Hematopoietic multipotent progenitor cell treated with erythropoietin and hydrocortisone succinate and interleukin-3 and kit ligand, for 8 days (in vitro differentiated cells): ENCODE measurements around the gene TLR7.

Experiments used
- DNase-seq: peaks from one replicate; pipeline ENCODE4 v3.0.0-alpha.2; 2015

Gene TLR7

DNA sequence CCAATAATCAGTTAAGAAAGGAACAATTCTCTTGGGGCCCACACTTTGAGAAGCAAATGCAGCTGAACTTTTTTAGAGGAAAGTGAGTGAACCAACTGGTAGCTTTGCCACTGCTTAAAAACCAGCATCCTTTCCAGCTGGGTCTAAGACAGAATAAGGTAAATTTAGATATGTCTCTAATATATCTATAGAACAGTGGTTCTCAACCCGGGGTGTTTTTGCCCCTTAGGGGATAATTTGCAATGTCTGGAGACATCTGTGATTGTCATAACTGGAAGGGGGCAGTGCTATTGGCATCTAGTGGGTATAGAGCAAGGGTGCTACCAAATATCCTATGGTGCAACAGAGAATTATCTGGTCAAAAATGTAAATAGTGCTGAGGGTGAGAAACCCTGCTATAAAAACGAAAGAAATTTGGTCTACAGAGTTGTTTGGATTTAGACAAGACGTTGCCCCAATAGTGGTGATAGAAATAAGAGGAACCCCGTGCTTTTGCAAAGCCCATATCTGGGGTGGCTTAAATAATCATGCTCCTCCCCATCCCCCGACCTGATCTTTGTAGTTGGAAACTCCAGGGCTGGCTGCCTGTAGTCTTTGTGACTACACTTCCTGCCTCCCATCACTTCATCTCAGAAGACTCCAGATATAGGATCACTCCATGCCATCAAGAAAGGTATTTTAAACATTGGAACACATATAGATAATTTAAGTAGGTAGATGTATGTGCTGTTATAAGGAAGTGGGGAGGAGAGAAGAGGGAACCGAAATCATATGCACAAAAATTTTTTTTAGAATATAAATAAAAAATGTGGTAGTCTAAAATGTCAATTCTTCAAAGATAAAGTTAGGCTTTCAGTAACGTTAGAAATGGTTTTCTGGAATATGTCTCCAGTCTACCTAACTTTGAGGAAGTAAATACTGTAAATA is at the start of gene TLR7:
Gene TLR7 (plus strand): TSS at position 622 of the 927 bp plus-strand sequence. CDS start 507 bp downstream, outside the sequence.
- no peak for DNase-seq

DNA sequence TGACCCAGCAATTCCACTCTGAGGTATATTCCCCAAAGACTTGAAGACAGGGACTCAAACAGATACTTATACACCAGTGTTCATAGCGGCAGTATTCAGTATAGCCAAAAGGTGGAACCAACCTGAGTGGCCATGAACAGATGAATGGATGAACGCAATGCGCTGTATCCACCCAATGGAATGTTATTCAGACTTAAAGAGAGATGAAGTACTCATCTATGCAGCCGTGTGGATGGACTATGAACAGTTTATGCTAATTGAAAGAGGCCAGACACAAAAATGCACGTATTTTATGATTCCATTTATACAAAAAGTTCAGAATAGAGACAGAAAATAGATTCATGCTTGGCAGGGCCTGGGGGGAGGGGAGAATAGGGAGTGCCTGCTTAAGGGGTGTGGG is 49.3 kb upstream of the TLR7 start:
- no peak for DNase-seq

DNA sequence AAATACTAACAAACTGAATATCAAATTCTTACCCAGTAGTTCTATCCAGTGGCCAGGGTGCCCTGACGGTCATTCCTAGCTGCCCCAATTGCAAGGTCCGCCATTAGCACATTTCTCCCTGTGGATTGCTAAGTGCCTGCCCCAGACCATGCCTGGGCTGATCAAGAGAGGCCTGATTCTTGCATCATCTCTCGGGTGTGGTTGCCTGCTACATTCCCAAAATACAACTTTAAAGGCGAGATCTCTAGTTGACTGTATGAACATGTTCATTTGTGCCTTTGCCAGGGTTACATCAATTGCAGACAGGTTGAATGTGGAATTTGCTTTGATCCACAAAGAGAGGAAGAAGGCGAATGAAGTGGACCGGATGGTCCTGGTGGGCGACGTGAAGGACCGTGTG is 47.6 kb upstream of the TLR7 start:
- DNase-seq, result no peak

DNA sequence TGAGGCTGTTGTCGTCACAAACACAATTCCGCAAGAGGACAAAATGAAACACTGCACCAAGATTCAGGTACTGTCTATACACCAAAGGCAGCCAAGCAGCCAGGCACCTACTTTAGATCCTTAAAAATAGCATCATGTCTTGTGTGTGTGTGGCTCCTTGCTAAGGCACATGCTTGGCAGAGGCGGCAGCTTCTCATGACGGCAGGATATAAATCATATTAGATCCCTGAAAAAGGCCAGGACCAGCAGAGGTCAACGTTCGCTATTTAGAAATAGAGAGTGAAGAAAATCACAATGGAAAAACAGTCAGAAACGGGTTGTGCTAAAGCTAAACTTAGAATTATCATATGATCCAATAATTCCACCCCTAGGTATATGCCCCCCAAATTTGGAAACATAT is 46.1 kb upstream of the TLR7 start:
- DNase-seq, result no peak

DNA sequence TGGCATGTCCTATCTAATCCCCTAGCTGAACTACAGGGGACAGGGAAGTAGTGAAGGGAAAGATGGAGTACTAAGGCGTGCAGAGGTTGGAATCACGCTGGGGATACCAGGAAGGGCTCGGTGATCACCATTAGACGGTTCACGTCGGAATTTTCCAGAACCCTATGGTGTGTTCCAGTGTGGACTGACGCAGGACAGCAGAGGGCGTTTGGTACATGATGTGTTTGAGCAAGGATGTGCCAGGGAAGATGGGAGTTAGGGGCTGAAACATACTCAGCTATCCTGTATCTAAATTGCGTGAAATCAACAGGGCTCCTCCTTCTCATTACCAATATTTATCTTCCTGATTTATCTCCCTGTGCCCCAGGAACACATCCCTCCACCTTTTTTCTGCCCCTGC is 41.9 kb upstream of the TLR7 start:
- no peak for DNase-seq

DNA sequence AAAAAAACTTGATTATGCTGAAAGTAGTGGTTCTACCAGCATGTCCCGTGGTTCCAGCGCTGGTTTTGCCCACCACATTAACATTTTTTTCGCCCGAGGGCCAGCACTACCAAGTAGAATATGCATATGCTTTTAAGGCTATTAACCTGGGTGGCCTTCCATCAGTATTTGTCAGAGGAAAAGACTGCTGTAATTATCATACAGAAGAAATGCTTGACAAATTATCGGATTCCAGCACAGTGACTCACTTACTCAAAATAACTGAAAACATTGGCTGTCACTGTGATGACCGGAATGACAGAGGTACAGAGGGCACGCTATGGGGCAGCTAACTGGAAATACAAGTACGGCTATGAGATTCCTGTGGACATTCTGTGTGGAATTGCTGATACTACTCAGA is 41.1 kb upstream of the TLR7 start:
- no peak for DNase-seq

DNA sequence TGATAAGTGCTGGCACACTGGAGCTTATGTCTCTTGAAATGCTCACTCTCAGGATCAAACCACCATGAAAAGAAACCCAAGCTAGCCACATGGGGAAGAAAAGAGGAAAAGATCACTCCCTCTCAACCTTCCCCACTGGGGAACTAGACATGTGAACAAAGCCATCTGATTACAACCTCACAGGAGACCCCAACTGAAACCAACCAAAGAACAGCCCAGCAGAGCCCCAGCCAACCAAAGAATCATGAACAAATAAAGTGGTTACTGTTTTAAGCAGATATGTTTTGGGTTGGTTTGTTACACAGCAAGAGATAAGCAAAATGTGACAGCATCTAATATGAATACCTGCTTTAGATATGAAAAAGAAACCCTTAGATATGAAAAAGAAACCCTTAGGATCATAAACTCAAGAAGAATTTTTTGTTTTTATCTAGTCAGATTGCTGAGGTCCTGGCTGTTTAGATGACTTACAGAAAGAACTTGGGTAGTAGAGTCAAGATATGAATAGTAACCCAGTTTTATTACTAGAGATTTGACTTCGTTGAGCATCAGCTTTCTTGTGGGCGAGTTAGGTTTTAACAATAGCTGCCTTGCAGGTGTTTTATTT is 23.7 kb upstream of the TLR7 start:
- no peak for DNase-seq

DNA sequence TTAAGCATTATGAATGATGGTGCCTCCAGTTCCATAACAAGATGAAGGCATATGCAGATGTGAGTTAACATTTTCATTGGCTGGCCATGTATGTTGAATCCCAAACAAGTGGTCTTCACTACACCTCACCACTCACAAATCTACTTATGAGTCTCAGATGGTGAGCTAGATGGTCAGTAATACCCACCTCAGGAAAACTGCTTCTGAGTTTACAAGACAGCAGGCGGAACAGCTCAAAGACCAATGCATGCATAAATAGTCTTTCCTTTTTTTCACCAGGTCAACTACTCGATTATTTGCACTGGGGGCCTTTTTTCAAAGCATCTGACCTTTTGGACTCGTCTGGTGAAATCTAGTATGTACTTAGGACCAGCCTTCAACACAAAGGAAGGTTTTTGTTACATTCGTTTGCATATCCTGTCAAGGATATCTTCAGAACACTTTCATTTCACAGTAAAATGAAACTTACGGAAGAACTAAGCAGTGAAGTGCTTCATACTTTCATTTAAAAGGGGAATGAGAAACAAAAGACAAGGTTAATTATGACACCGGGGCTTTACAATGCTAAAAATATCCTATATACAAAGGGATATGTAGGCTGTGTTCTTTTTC is 23.1 kb upstream of the TLR7 start:
- DNase-seq, result no peak

DNA sequence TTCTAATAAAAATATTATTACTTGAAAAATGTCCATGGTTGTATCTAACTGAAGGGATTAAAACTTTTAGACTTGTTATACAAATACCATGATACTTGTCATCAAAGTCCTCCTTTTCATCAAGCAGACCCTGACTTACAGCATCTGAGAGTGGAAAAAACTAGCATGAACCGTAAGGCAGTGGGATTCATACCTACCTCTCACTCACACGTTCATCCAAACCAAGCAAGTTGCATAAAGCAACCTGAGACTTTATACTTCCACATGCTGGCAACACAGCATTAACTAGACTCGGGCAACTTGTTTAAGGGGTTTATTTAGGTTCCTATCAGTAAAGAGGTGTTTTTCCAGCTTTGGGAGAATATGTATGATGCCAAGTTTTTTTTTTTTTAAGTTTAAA is 22.6 kb upstream of the TLR7 start:
- DNase-seq, result no peak

DNA sequence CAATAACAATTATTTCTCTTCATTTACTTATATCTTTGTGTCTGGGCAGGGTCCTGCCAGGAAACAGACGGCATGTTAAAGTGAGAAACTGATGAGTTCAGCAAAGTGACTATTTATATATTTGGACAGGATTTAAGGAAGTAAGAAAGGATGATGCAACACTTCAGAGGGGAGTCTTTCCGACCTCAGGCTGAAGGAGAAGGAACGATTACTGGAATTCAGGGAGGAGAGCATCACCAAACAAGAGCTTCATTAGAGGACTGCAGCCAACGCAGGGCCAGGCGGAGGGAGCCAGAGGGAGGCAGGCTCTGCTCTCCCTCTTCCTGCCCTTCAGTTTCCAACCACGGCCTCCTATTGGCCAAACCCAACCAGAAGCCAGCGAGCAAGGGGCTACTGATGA is 1.5 kb upstream of the TLR7 start:
- no peak for DNase-seq

DNA sequence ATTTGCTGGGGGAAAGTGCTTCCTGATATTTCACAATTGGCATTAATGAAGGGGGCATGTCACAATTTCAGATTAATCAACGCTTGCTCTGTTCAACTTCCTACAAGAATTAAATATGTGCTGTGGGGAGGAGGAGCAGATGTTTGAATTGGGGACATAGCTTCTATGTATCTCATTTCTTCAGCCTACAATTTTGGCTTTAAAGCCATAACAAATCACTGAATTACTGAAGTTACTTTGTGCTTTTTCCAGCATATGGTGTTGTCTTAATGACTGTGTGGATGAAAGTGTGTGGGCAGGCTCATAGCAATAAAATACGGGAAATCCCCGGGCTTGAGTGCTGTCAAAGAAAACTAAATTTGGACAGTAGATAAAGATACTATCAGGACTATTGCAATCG is 813 bp downstream of the TLR7 start:
- DNase-seq, result no peak

DNA sequence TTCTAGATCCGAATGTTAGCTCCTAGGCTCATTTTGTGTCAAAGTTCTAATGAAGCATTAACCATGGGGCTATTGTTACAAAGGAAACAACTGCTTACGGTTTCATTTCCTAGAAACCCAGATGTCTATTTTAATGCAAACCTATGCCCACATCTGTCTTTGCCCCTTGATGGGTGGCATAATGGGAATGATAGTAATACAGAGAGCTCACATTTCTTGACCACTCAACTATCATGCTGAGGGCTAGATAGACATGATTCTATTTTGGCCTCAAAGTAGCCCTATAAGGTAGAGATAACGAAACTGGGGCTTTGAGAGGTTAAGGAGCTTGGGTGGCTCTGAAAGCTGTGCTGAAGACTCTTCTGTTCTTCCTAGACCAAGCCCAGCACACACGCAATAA is 1.9 kb downstream of the TLR7 start:
- DNase-seq, result no peak

DNA sequence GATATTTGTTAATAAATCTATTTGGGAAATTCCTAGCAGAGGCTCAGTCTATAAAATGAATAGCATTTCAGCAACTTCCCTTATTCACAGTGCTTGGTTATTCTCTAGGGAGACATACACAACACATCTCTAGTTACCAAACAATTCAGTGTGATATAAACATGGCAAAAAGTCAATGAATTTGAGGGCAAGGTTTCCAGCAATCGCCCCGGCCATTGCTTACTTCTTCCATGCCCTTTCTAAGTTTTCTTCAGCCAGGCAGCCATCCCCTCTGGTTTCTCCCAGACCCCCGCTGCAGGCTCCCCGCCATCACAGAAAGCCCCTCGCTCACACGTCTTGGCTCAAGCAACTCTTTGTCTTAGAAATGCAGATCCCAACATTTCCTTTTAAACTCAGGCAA is 4.4 kb downstream of the TLR7 start:
- no peak for DNase-seq

DNA sequence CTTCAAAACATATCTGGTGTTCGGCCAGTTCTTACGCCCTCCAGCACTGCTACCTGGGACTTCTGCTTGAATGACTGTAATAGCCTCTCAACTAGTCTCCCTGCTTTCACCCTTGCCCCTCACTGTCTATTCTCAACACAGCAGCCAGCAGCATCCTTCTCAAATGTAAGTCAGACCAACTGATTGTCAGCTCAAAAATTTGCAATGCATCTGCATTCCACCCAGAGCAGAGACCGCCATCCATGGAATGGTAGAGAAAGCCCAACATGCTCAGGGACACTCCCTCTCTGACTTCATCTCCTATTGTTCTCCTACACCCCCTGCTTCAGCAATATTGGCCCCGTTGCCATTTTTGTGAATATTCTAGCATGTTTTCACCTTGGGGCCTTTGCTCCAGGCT is 5.9 kb downstream of the TLR7 start:
- DNase-seq, result no peak

DNA sequence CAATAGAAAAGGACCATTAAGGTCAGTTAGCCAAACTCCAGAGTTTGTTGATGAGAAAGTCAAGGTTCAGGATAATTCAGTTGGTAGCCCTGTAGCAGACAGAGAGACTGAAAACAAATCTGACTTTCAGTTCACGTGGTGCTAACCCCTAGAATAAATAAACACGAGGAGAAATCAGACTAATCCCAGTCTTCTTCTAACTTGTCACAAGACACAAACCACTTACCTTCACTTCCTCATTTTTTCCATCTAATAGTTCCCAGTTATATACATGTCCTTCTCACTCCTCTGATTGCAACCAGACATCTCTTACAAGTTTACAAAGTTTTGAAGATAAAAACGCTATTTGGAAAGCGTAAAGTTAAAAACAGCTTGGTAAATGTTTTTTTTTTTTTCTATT is 7.7 kb downstream of the TLR7 start:
- DNase-seq, result no peak

DNA sequence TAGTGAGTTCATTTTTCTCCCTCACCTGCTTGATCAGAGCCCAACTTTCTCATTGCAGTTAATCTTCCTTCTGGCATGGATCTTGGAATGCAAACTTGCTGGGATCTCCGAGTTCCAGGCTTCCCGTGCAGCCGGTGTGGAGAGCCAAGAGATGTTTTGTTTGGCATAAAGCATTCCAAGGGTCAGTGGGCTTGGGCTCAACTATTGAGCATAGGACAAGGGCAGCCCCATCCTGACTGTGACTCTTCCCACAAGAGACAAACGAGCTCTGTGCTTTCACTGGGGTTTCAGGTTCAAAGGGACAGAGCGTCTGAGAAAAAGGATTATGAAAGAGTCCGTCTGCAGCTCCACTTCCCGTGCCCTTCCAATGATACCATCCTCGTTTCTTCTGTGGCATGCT is 10.5 kb downstream of the TLR7 start:
- DNase-seq, result no peak

DNA sequence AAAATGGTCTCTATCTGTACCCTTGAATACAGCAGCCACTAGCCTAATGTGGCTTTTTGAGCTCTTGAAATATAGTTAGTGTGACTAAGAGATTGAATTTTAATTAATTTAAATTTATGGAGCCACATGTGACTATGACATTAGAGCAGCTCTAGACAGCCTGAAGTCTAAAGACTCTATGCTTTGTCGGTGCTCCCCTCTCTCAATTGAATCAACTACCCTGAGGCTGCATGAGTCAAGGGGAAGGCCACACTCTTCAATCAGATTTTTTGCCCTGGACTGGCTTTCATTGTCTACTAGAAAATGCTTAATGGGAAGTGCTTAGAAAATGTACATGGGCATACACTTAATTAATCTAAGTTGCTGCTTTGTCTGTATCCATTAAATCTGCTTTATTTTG is 11.7 kb downstream of the TLR7 start:
- DNase-seq, result no peak

DNA sequence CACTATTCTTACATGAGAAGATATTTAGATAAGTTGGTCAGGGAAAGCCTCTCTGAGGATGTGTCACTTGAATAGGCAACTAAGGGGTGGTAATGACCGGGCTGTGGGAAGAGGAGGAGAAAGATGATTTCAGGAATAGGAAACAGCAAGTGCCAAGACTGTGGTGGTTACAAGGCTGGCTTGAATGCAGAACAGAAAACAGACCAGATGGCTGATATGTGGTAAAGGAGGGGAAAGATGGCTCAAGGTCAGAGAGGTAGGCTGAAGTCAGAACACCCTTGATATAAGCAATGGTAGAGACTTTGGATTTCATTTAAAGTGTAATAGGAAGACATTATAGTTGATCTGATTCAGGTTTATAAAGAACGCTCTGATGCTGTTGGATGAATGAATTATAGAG is 15.0 kb downstream of the TLR7 start:
- no peak for DNase-seq

DNA sequence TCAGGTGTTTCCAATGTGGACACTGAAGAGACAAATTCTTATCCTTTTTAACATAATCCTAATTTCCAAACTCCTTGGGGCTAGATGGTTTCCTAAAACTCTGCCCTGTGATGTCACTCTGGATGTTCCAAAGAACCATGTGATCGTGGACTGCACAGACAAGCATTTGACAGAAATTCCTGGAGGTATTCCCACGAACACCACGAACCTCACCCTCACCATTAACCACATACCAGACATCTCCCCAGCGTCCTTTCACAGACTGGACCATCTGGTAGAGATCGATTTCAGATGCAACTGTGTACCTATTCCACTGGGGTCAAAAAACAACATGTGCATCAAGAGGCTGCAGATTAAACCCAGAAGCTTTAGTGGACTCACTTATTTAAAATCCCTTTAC is 18.6 kb downstream of the TLR7 start:
- no peak for DNase-seq

DNA sequence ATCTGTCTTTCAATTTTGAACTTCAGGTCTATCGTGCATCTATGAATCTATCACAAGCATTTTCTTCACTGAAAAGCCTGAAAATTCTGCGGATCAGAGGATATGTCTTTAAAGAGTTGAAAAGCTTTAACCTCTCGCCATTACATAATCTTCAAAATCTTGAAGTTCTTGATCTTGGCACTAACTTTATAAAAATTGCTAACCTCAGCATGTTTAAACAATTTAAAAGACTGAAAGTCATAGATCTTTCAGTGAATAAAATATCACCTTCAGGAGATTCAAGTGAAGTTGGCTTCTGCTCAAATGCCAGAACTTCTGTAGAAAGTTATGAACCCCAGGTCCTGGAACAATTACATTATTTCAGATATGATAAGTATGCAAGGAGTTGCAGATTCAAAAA is 19.7 kb downstream of the TLR7 start:
- no peak for DNase-seq

DNA sequence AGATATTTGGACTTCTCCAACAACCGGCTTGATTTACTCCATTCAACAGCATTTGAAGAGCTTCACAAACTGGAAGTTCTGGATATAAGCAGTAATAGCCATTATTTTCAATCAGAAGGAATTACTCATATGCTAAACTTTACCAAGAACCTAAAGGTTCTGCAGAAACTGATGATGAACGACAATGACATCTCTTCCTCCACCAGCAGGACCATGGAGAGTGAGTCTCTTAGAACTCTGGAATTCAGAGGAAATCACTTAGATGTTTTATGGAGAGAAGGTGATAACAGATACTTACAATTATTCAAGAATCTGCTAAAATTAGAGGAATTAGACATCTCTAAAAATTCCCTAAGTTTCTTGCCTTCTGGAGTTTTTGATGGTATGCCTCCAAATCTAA is 20.3 kb downstream of the TLR7 start:
- DNase-seq, result no peak

DNA sequence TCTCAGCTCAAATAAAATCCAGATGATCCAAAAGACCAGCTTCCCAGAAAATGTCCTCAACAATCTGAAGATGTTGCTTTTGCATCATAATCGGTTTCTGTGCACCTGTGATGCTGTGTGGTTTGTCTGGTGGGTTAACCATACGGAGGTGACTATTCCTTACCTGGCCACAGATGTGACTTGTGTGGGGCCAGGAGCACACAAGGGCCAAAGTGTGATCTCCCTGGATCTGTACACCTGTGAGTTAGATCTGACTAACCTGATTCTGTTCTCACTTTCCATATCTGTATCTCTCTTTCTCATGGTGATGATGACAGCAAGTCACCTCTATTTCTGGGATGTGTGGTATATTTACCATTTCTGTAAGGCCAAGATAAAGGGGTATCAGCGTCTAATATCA is 20.9 kb downstream of the TLR7 start:
- no peak for DNase-seq

DNA sequence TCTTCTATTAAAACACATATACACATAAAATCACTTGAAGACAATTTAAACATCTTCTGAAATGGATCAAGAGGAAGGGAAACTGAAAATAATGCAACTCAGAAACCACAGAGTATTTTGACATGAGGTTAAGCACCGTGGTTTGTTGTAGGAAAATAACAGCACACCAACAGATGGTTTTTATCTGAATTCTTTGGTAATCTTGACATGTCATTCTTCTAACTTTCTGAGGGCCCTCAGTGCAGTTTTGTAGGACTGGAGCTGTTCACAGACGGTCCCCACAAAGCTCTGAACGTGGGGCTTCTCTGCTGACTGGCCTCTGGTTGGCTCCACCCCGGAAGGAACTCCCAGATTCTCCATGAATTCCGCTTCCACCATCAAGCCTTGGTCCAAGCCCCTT is 23.6 kb downstream of the TLR7 start:
- DNase-seq, result no peak

DNA sequence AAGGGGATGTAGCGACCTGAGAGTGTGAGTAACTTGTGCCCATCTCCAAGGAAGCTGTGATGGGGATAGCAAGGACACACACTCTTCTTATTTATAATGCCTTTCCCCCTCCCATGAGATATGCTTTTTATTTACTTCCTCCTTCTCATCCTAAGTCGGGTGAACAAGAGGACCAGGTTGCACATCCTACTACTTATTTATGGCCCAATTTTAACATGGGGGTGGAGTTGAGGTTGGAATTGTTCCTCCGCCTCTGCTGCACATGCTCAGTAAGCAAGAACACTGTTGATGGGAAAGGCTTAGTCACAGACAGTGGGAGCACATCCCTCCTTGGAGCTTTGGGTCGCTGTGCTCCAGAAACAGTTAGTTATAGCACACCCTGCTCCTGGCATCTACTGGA is 24.3 kb downstream of the TLR7 start:
- no peak for DNase-seq
